Measurements from ENCODE around the gene MICAL2. TPM values are rescaled to one million over a fixed set of nuclear protein-coding genes. Genes with fewer than 3 reads are reported as not detected.

Gene MICAL2
- total and polyA plus RNA-seq, 2 of the 8 experiments (the other 6 are each of a cell fraction or from before 2014, with no cell fraction given), result 1.3 to 4.1 TPM

DNA sequence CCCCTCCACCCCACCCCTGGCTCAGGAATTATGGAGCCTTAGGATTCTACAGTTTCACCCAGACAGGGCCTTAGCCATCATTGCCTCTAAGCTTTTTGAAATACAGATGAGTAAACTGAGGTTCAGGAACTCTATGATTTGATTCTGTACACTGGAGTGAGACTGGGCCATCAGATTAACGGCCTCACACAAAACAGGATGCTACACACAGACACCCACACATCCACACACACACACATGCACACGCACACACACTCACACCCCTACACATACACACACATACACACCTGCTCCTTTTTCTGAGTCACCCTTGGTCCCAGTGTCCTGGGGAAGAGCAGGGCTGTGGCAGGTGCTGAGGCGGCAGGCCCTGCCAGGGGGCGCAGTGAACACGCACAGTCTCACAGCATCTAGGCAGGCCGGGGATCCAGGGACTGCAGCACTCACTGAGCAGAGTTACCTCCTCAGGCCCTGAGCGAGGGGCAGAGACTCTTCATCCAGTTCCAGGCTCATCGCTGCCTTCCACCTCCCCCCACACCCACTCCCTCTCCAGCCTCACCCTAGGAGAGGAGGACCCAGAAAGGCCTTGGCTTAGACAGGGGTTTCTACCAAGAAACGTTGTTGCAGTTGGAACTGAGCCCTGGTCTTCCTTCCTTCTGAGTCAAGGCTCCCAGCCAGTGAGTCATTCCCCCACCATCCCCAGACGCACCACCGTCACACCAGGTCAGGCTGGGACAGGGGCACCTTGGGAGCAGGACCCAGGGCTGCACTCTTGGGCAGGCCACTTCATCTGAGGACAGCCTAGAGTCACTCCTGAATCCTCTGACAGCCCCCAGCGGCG is 177.2 kb downstream of the MICAL2 start (continued):
- no peak for TF ChIP-seq CHD7 (IDR thresholded peaks at IDR 0.05; ENCODE audit: insufficient replicate concordance, low read length)
- peak; percentile 60; the same call in 1 of the 2 replicates for TF ChIP-seq JUND (IDR thresholded peaks at IDR 0.05; ENCODE audit: low read length)
- no peak for TF ChIP-seq BCL11A (IDR thresholded peaks at IDR 0.05; ENCODE audit: low read depth in 2 of 2, low read length in 2 of 2)
- TF ChIP-seq, protein P1, sequence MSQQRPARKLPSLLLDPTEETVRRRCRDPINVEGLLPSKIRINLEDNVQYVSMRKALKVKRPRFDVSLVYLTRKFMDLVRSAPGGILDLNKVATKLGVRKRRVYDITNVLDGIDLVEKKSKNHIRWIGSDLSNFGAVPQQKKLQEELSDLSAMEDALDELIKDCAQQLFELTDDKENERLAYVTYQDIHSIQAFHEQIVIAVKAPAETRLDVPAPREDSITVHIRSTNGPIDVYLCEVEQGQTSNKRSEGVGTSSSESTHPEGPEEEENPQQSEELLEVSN (IDR thresholded peaks at IDR 0.05), result no peak
- TF ChIP-seq KDM1A (IDR thresholded peaks at IDR 0.05; ENCODE audit: borderline replicate concordance, low read length), result no peak
- TF ChIP-seq TBP (IDR thresholded peaks at IDR 0.05; ENCODE audit: low read depth, low read length), result 0 out of 2 replicates have a peak, but pooled peaks have one; percentile 29
- TF ChIP-seq SAP30 (IDR thresholded peaks at IDR 0.05; ENCODE audit: insufficient read depth, insufficient replicate concordance, low read length), result no peak
- no peak for TF ChIP-seq ZNF274 (IDR thresholded peaks at IDR 0.05; ENCODE audit: borderline replicate concordance, extremely low read depth, low read length)

Data from H1 (cell line).